ENCODE results near the gene PAK3.

PAK3 gene

DNA sequence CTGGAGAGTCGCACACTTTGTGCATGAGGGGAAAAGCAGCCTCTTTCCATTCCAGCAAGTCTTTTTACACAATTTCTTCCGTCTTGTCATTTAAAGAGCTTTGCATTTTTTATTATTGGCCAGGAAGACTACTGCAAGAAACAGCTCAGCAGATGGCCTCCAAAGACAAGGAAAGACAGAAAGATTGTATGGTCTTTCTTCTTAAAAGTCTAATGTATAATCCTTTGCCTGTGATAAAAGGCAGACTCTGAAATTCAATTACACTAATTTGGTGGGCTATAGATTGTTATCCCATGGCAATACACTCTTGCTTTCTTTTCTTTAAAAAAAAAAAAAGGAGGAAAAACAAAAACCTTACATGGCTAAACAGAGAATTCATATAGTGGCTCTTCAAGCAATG is 168.4 kb downstream of the PAK3 start:
- H3K9me3 ChIP-seq (replicated peaks; ENCODE audit: insufficient read depth, low read length) = no peaks in the 10 kb centered on the region
- H3K36me3 ChIP-seq (replicated peaks; ENCODE audit: insufficient read depth, low read length) = no peaks in the 10 kb centered on the region
- H3K9me2 ChIP-seq (replicated peaks; ENCODE audit: insufficient read depth, low read length) = no peaks in the 10 kb centered on the region
- peaks cover under 1% of the 10 kb centered on the region; the same call in 1 of the 2 replicates for H3F3A ChIP-seq (ENCODE audit: insufficient read depth, low read length)
- no peak overlapping the region for H3K27ac ChIP-seq (ENCODE audit: low read length)
- no peak overlapping the region for H2AFZ ChIP-seq (ENCODE audit: low read length)
- H4K20me1 ChIP-seq (ENCODE audit: insufficient read depth, low read length) = no peaks in the 10 kb centered on the region
- H3K4me3 ChIP-seq (ENCODE audit: low read length) = no peak overlapping the region
- no peaks in the 10 kb centered on the region for H3K27me3 ChIP-seq (replicated peaks; ENCODE audit: insufficient read depth, low read length)
- DNase-seq = no peak
- H3K4me2 ChIP-seq (ENCODE audit: low read depth, low read length) = no peak overlapping the region
- no peak for TF ChIP-seq EZH2 (optimal IDR thresholded peaks at IDR 0.05; ENCODE audit: low read depth, low read length)
- H3K79me2 ChIP-seq (ENCODE audit: low read length) = no peaks in the 10 kb centered on the region
- no peak overlapping the region for H3K9ac ChIP-seq (ENCODE audit: low read length)
- no peaks in the 10 kb centered on the region for H3K4me1 ChIP-seq (ENCODE audit: low read length)

DNA sequence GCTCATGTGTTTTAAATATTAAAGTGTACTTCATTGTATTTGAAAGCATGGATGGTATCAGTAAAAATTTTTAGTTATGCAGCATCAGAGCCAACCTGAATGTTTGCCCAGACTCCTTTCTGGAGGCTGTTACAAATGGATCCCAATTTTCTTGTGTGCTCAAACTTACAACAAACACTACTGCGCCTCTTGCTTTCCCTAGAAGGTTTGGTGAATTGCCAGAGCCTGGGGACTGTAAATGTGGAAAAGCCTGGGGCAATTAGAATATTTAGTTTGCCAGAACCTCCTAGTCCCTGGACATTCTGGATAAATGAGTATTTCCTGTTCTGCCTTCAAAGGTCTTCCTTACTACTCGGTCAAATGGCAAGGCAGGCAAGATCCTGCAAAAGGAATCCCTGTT is 169.5 kb downstream of the PAK3 start:
- Histone ChIP-seq H3K27ac (ENCODE audit: low read length) (no peak overlapping the region), H3K36me3 (replicated peaks; ENCODE audit: insufficient read depth, low read length) (no peaks in the 10 kb centered on the region), H3K27me3 (replicated peaks; ENCODE audit: insufficient read depth, low read length) (no peaks in the 10 kb centered on the region), H3F3A (ENCODE audit: insufficient read depth, low read length) (peaks cover 9% of the 10 kb centered on the region), H3K79me2 (ENCODE audit: low read length) (no peaks in the 10 kb centered on the region), H3K9me3 (replicated peaks; ENCODE audit: insufficient read depth, low read length) (no peaks in the 10 kb centered on the region), H3K4me1 (ENCODE audit: low read length) (peaks cover 9% of the 10 kb centered on the region), H4K20me1 (ENCODE audit: insufficient read depth, low read length) (no peaks in the 10 kb centered on the region), H2AFZ (ENCODE audit: low read length) (no peak overlapping the region), H3K4me2 (ENCODE audit: low read depth, low read length) (no peak overlapping the region), H3K9me2 (replicated peaks; ENCODE audit: insufficient read depth, low read length) (no peaks in the 10 kb centered on the region), H3K4me3 (ENCODE audit: low read length) (no peak overlapping the region), H3K9ac (ENCODE audit: low read length) (no peak overlapping the region)
- TF ChIP-seq CTCF (IDR thresholded peaks at IDR 0.05; ENCODE audit: low read length) (no peak), EZH2 (optimal IDR thresholded peaks at IDR 0.05; ENCODE audit: low read depth, low read length) (no peak)
- no peak for DNase-seq

DNA sequence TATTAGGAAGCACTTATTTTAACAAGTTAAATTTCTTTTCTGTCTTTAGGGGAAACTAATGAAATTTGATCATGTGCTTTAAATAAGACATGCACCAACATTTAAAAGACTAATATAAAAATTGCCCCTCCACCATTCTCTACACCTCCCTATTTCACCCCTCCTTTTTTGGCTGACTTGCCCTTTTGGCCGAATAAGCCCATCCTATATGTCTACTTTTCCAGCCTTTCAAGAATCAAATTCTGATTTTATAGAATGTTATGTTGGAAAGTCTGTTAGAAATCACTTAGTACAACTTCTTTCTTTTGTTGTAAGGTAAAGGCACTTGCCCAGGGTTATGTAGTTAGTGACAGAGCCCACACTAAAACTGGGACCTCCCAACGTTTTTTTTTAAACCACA is 172.5 kb downstream of the PAK3 start:
- no peak for DNase-seq
- Histone ChIP-seq H3K27me3 (replicated peaks; ENCODE audit: insufficient read depth, low read length) (no peaks in the 10 kb centered on the region), H3K36me3 (replicated peaks; ENCODE audit: insufficient read depth, low read length) (no peaks in the 10 kb centered on the region), H3K4me1 (ENCODE audit: low read length) (peaks cover 10% of the 10 kb centered on the region), H3K9ac (ENCODE audit: low read length) (no peak overlapping the region), H3K9me2 (replicated peaks; ENCODE audit: insufficient read depth, low read length) (no peaks in the 10 kb centered on the region), H3K4me2 (ENCODE audit: low read depth, low read length) (no peak overlapping the region), H3K27ac (ENCODE audit: low read length) (no peak overlapping the region), H4K20me1 (ENCODE audit: insufficient read depth, low read length) (no peaks in the 10 kb centered on the region), H3K9me3 (replicated peaks; ENCODE audit: insufficient read depth, low read length) (no peaks in the 10 kb centered on the region), H3K79me2 (ENCODE audit: low read length) (no peaks in the 10 kb centered on the region), H3F3A (ENCODE audit: insufficient read depth, low read length) (peaks cover 13% of the 10 kb centered on the region), H2AFZ (ENCODE audit: low read length) (no peak overlapping the region), H3K4me3 (ENCODE audit: low read length) (no peak overlapping the region)
- no peak for TF ChIP-seq EZH2 (optimal IDR thresholded peaks at IDR 0.05; ENCODE audit: low read depth, low read length)
- no peak for TF ChIP-seq CTCF (IDR thresholded peaks at IDR 0.05; ENCODE audit: low read length)
- no peak for TF ChIP-seq EZH2phosphoT487 (IDR thresholded peaks at IDR 0.05; ENCODE audit: low read length)

DNA sequence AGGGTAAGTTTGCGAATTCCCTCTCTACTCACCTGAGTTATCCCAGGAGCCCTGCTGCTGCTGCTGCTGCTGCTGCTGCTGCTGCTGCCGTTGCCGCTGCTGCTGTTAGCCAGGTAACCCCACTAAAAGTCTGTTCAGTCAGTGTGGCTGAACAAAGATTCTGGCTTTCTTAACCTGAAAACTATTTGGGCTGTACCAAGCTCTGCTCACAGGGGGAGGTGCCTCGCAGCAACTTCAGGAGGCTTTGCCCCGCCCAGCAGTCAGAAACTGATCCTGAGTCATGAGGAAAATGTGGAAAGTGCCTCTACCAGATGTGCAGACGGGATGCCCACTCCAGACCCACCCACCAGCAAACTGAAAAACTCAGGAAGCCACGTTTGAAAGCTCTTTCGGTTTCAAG is 174.3 kb downstream of the PAK3 start, which contains the start of gene CAPN6:
TSS of gene CAPN6 (minus strand) at position 145 of the 400 bp plus-strand sequence. CDS start 6,547 bp downstream, outside the sequence.
- no peaks in the 10 kb centered on the region for H3K36me3 ChIP-seq (replicated peaks; ENCODE audit: insufficient read depth, low read length)
- peak within 1 kb of the TSS; percentile 11 for H3K4me3 ChIP-seq (ENCODE audit: low read length)
- no peak within 1 kb of the TSS for H3K9ac ChIP-seq (ENCODE audit: low read length)
- H4K20me1 ChIP-seq (ENCODE audit: insufficient read depth, low read length) = no peaks in the 10 kb centered on the region
- H3K27me3 ChIP-seq (replicated peaks; ENCODE audit: insufficient read depth, low read length) = no peaks in the 10 kb centered on the region
- no peak within 1 kb of the TSS; the same call in 1 of the 2 replicates for H2AFZ ChIP-seq (ENCODE audit: low read length)
- no peak for TF ChIP-seq EZH2 (optimal IDR thresholded peaks at IDR 0.05; ENCODE audit: low read depth, low read length)
- TF ChIP-seq EZH2phosphoT487 (IDR thresholded peaks at IDR 0.05; ENCODE audit: low read length) = no peak
- no peak for TF ChIP-seq CTCF (IDR thresholded peaks at IDR 0.05; ENCODE audit: low read length)
- no peaks in the 10 kb centered on the region for H3K9me2 ChIP-seq (replicated peaks; ENCODE audit: insufficient read depth, low read length)
- H3K9me3 ChIP-seq (replicated peaks; ENCODE audit: insufficient read depth, low read length) = no peaks in the 10 kb centered on the region
- DNase-seq = peak; percentile 42
- no peak within 1 kb of the TSS; the same call in 1 of the 2 replicates for H3K27ac ChIP-seq (ENCODE audit: low read length)
- peaks cover 10% of the 10 kb centered on the region for H3K4me1 ChIP-seq (ENCODE audit: low read length)
- peaks cover 13% of the 10 kb centered on the region for H3F3A ChIP-seq (ENCODE audit: insufficient read depth, low read length)
- H3K79me2 ChIP-seq (ENCODE audit: low read length) = no peaks in the 10 kb centered on the region
- peak within 1 kb of the TSS; percentile 40 for H3K4me2 ChIP-seq (ENCODE audit: low read depth, low read length)
